HG02610 (cell line): ENCODE results near the gene PIEZO1.
"Not testable (repeated sequence)": the region's sequence is repeated elsewhere in the genome, so short reads cannot be mapped to it uniquely, and the experiment has no call there.

Experiments used
- ATAC-seq: cut with Tn5 transposase; IDR thresholded peaks from one replicate; pipeline ENCODE4 v1.9.1; 2021; ENCODE audit warnings: mild to moderate bottlenecking, moderate library complexity; ENCODE audit not compliant: unreplicated experiment

Gene PIEZO1, protein sequence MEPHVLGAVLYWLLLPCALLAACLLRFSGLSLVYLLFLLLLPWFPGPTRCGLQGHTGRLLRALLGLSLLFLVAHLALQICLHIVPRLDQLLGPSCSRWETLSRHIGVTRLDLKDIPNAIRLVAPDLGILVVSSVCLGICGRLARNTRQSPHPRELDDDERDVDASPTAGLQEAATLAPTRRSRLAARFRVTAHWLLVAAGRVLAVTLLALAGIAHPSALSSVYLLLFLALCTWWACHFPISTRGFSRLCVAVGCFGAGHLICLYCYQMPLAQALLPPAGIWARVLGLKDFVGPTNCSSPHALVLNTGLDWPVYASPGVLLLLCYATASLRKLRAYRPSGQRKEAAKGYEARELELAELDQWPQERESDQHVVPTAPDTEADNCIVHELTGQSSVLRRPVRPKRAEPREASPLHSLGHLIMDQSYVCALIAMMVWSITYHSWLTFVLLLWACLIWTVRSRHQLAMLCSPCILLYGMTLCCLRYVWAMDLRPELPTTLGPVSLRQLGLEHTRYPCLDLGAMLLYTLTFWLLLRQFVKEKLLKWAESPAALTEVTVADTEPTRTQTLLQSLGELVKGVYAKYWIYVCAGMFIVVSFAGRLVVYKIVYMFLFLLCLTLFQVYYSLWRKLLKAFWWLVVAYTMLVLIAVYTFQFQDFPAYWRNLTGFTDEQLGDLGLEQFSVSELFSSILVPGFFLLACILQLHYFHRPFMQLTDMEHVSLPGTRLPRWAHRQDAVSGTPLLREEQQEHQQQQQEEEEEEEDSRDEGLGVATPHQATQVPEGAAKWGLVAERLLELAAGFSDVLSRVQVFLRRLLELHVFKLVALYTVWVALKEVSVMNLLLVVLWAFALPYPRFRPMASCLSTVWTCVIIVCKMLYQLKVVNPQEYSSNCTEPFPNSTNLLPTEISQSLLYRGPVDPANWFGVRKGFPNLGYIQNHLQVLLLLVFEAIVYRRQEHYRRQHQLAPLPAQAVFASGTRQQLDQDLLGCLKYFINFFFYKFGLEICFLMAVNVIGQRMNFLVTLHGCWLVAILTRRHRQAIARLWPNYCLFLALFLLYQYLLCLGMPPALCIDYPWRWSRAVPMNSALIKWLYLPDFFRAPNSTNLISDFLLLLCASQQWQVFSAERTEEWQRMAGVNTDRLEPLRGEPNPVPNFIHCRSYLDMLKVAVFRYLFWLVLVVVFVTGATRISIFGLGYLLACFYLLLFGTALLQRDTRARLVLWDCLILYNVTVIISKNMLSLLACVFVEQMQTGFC (N-terminal part only)

DNA sequence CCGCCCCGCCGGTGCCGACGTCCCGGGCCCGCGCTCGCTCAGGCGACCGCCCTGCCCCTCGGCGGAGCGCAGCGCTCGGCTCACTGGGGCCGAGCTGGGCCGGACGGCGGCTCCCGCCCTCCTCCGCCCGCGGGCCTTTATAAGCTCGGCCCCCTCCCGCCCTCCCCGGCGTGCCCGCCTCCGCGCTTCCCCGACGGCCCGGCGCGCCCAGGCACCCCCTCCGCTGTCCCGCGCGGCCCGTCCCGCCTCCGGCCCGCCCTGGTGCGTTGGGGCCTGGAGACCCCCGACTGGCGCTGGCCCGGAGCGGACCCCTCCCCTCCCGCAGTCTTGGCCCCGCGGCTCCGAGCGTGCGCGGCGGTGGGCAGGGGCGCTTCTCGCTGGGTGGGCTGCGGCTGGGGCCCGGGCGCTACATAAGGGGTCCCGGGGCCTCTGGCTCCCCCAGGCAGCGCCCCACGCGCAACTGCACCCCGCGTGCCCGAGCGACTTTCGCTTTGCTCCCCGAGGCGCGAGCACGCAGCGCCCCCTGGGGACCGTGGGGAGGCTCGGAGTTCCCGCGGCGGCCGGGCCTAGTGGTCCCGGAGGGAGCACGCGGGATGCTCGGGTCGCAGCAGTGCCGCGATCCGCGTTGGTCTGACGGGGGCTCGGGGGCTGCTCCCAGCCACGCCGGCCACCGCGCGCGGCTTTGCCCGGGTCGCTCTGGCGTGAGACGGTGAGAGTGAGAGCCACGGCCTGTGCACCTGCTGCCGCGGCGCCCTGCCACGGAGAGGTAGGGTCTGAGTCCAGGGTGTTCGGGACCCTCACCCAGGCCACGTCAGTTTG is at the start of gene PIEZO1:
Gene PIEZO1 (minus strand): TSS at position 115 of the 819 bp plus-strand sequence. CDS start 256 bp downstream, outside the sequence.
- no peak for ATAC-seq

DNA sequence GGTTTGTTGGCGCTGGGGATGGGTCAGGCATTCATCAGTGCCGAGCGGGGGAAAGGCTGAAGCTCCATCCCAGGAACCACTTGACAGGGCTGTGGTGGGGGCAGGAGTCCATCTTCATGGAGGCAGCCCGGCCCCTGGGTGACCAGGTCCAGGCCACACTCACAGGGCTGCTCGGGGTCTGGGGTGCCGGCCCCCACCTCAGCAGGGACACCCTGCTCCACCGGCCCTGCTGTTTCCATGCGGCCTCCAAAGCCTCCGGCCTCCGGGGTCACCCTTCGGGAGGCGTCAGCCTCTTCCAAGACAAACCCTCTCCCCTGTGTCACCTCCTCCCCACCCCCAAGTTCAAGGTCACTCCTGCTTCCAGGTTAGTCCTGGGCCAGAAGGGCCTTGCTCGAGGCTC is 49.6 kb upstream of the PIEZO1 start:
- no peak for ATAC-seq

DNA sequence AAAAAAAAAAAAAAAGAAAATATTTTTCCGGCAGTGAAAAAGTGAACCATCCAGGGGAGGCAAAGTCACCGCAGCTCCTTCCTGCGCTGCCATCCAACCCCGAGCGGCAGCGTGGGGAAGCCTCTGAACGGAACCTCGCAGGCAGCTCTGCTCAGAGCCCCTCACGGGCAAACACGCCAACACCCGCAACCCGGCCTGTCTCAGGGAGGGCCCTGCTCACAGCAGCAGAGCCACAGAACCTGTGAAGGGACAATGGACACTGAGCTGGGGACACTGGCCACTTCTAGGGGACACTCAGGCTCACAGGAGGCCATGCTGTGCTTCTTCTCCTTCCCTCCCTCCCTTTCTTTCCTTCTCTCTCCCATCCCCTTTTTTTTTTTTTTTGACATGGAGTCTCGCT is 48.1 kb upstream of the PIEZO1 start:
- ATAC-seq, result no peak

DNA sequence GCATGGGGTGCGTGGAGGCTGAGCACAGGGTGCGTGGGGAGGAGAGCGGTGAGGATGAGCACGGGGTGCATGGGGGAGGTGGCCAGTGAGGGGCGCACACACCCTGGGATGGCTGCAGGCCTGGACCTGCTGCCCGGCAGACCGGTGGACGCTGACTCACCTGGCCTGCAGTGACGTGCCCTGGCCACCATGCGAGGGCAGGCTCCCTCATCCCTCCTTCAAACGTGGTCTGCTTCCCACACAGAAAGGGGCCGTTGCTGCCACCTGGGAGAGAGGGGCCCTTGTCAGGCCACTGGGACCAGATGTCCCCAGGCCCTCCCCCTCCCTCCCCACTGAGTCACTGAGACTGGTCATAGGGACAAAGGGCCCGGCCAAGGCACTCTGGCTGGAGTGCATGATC is 46.8 kb upstream of the PIEZO1 start:
- ATAC-seq, result no peak

DNA sequence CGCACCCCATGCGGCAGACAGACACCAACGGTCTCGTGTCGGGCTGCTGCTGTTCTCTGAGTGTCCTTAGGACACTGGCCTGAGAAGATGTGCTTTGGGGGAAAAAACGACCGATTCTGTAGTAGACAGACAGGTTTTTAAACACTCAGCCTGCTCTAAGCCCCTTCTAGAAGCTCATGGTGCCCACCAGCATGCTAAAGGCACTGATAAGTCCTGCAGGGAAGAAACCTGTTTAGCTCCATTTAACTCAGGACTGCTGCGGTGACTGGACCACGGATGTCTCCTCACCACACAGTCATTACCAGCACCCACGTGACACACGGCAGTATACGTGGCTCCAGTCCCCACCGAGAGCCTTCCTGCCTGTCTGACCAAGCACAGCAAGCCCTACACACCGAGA is 45.8 kb upstream of the PIEZO1 start:
- ATAC-seq, result no peak

DNA sequence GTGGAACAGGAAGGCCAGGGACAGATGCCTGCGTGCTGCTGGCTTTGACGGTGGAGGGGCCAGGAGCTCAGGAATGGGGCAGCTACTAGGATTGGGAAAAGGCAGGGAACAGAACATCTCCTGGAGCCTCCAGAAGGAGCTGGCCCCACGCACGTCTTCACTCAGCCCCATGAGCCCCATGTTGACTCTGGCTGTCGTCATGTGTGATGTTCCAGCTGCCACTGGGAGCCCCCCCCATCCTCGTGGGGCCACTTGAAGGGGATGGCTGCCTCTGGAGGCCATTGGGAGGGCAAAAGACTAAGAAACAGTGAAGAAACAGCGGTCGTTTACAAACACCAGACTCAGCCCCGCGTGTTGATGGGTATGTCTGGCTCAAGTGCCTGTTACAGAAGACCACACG is 45.2 kb upstream of the PIEZO1 start:
- no peak for ATAC-seq

DNA sequence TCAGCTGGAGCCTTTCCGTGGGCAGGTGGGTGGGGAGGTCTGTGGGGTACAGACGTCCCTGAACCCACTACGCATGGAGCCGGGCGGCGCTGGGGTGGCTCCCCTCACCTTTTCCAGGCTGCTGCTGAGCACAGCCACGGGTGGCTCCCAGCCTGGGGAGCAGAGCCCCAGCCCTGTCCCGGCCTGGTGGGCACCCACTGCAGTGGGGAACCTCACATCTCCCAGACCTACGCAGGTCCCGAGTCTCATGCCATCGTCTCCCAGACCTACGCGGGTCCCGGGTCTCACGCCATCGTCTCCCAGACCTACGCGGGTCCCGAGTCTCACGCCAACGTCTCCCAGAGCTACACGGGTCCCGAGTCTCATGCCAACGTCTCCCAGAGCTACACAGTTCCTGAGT is 43.7 kb upstream of the PIEZO1 start:
- no peak for ATAC-seq

DNA sequence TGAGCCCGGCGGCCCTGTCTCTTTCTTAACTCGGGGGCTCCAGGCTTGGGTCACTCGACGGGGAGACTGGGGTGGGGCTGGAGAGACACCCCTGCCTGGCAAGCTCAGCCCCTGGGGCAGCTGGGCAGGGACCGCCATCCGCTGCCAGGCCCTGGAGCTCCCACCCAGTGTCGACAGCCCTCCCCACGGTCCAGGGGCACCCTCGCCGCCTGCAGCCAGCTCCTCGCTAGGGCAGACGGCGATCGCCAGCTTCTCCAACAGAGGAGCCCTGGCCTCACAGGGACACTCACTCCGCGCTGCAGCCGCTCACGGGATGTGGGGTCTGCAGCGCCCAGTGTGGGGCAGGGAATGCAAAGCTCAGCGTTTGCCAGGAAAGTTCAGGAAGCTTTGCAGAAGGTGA is 42.7 kb upstream of the PIEZO1 start:
- ATAC-seq, result no peak

DNA sequence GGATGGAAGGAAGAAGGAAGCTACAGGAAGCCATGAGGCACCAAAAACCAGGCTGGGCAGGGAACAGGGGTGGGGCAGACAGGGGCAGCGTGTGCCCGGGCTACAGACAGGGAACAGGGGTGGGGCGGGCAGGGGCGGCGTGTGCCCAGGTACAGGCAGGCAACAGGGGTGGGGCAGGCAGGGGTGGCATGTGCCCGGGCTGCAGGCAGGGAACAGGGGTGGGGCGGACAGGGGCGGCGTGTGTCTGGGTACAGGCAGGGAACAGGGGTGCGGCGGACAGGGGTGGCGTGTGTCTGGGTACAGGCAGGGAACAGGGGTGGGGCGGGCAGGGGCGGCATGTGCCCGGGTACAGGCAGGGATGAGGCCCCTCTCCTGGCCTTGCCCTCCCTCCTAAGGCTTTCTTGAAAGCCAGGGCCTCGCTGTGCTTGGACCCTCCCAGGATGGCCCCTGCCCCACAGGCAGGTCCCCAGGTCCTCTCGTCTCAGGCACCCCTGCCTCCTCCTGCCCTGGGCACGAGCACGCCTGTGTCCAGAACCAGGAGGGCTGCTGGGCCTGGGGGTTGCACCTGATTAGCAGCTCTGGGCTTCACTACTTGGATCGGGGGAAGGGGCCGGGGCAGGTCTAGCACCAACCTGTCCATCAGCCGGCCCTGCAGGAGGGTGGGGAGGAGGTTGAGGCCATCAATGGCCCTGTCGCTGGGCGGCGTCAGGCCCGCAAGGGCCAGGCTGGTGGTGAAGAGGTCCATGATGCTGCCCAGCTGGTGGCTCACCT is 41.2 kb upstream of the PIEZO1 start:
- no peak for ATAC-seq

DNA sequence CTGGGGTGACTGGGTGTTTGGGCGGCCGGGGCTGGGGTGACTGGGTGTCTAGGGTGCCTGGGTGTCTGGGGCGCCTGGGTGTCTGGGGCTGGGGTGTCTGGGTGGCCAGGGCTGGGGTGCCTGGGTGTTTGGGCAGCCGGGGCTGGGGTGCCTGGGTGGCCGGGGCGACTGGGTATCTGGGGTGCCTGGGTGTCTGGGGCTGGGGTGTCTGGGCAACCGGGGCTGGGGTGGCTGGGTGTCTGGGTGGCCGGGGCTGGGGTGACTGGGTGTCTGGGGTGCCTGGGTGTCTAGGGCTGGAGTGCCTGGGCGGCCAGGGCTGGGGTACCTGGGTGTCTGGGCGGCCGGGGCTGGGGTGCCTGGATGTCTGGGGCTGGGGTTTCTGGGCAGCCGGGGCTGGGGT is 40.1 kb upstream of the PIEZO1 start:
- no peak for ATAC-seq

DNA sequence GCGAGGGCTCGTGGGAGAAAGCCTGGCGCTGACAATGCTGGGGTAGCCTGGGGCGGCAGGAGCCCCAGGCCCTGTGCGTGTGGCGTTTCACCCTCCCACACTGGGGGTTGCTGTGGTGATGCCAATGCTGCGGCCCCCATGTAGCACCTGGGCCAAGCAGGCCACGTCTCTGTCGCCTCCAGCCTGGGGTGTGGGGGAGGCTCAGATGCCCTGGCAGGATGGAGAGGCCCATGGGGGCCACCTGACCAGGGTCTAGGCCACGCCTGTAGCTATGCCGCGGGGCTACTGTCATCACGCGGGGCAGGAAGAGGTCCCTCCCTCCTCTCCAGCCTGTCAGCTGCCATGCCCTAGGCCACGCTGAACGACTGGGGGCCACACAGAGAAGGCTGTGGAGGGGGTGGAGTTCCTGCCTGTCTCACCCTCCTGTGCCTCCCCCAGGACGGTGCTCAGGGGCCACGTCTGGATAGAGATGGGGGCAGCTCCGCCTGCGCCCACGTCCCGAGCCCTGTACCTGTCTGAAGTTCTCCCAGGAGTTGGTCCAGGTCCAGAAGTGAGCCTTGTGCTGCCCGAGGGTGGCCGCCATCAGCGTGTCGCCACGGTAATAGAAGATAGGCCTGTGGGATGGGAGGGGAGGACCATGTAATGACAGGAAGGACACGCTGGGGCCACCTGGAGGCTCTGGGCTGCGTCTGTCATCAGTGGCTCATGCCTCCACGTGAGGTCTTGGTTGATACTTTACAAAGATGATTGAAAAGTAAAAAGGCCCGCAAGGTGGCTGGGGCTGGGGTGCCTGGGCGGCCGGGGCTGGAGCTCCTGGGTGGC is 39.4 kb upstream of the PIEZO1 start:
- ATAC-seq, result no peak

DNA sequence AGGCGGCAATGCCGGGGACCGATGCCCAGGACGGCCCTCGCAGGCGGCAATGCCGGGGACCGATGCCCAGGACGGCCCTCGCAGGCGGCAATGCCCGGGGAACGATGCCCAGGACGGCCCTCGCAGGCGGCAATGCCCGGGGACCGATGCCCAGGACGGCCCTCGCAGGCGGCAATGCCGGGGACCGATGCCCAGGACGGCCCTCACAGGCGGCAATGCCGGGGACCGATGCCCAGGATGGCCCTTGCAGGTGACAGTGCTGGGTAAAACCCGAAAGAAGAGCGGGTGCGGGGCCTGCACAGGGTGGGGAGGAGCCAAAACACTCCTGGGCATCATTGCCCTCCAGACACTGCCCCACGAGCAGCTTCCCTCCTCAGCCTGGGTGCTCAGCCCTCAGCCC is 38.6 kb upstream of the PIEZO1 start:
- not testable (repeated sequence) for ATAC-seq

DNA sequence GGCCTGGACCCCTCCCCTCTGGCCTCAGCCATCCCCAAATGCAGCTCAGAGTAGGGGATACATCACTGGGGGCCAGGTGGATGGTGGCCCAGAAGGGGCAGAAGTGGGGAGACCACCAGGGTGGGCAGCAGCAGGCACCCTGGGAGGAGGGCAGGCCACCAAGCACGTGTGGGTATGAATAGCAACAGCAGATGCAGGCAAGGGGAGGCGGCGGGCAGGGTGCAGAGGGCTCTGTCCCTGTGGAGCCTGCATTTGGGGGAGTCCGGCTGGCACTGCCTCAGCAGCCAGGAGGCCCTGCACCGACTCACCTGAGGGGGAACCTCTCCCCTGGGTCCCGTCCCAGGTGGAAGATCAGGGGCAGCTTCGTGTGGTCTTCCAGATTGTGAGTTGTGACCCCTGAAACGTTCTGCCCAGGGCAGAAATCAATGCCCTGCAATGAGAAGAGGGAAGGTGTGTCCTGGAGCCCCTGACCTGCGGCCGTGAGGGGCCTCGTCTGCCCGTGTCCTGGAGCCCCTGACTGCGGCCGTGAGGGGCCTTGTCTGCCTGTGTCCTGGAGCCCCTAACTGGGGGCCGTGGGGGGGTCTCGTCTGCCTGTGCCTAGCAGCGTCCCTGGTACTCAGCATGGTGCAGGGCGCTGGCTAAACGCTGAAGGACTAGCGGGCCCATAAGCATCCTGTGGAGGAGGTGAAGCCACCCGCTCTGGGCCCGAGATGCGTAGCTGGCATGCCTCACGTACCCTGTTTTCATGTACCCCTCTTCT is 37.4 kb upstream of the PIEZO1 start:
- ATAC-seq, result no peak

DNA sequence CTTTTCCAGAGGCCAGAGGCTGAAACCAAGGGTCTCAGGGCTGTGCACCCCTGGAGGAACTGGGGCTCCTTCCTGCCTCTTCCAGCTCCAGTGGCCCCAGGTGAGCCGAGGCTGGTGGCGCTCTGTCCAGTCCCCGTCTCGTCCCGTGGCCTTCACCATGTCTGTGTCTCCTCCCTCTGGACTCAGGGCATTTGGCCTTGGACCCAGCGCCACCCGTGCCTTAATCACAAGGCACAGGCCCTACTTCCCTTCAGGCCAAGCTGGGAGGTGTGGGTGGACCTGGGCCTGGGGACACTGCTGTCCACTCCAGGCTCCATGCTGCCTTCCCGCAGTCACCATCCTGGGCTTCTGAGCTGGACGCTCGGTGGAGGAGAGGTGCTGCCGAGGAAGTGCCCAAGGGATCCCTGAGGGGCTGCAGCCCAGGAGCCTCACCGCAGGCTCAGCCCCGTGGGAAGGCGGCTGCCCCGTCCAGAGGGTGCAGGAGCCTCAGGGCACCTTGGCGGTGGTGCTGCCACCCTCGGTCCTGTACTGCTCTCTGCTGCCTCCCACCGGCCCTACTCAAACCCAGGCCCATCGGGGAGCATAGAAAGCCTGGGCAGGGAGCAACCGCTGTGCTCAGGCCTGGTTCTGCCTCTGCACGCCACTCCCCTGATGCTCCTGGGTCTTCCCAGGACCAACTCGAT is 36.3 kb upstream of the PIEZO1 start:
- ATAC-seq, result no peak

DNA sequence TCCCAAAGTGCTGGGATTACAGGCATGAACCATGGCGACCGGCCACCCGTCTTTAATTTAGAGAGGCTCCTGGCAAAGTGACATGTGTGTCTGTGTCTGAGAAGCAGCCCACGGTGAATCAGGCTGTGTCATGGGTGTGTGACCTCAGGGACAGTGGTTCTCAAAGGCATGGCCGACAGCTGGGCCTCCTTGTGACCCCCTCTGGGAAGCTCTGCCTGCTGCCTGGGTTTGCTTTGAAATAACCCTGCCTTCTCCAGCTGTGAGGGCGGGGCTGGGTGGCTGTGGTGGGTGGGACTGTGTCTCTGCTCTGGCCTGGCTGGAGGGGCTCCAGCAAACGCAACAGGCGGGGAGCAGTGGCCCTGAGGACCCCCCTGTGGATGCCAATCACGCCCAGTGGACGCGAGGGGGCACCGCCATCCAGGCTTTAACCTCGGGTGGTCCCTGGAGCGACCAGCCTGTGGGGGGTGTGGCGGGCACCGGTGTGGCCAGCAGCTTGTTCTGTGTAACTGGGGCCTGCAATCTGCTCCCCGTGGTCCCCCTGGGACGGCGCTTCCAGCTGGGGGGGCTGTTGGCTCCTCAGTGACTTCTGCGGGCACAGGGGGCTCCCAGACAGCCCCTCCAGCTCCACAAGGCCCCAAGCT is 35.5 kb upstream of the PIEZO1 start:
- ATAC-seq, result no peak

DNA sequence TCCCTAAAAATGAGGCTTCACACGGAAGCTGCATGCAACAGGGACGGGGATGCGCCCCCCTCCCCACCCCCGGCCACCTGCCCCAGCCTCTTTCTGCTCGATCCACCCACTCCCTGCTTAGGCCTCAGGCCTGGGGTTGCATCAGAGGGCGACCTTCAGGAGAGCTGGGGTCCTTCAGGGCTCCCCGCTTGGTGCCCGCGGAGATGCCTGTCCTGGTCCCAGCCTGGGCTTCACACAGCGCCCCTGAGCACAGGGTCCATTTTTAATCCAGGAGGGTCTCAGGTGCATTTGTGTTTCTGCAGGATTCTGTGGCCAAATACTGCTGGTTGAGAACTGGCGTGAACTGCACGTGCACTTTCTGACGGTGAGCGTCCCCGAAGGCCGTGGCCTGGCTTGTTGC is 34.1 kb upstream of the PIEZO1 start:
- no peak for ATAC-seq

DNA sequence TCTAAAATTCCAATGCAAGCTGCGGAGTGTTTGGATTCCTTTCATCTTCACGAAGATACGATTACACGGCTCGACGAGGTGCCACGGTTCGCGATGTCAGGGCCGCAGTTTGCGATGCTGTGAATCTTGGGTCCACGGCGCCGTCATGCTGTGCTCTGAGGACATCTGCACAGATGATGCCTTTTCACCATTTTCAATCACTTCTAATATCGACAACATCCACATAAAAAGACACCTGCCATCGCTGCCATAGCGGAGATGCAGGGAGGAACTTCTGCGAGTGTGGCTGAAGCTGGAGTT is 33.5 kb upstream of the PIEZO1 start:
- no peak for ATAC-seq
